Effector CD4-positive, alpha-beta T cell (primary cell): Measurements from ENCODE around the gene PIN4.
"Not testable (repeated sequence)": the region's sequence is repeated elsewhere in the genome, so short reads cannot be mapped to it uniquely, and the experiment has no call there.

Experiments
- DNase-seq: peaks from one replicate; pipeline ENCODE4 v3.0.0-alpha.2; 2020

PIN4 gene

DNA sequence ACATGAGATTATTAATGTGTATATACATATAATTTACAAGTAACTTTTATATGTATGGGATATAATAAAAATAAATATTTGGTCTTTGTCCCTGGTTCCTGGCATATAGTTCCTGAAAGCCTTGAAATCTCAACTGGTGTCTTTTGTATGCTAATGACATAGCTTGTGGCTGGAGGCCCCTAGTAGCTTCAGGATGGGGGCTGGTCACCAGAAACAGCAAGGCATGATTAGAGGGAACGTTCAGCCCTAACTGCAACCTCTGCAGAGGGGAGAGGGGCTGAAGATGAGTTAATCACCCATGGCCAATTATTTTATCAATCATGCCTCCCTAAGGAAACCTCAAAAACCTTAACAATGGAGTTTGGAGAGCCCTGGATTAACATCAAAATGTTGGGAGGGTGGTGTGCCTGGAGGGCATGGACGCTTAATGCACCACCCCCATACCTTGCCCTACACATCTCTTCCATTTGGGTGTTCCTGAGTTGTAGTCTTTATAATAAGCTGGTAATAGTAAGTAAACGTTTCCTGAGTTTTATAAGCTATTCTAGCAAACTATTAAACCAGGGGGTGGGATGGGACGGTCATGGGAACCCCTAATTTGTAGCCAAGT is 21.3 kb downstream of the PIN4 start:
- DNase-seq = no peak

DNA sequence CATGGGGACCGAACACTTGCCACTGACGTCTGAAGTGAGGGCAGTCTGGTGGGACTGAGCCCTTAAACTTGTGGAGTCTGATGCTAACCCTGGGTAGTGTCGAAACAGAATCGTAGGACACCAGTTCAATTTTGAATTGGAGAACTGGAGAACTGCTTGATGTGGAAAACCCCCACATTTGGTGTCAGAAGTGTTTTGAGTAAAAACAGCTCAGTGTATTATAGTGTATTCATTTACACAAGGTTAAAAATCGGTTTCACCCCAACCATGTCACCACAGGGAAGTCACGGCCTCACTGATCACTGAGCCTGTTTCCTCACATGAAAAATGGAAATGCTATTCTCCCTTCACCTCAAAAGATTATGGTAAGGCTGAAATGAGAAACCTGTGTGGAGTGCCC is 21.9 kb downstream of the PIN4 start:
- no peak for DNase-seq

DNA sequence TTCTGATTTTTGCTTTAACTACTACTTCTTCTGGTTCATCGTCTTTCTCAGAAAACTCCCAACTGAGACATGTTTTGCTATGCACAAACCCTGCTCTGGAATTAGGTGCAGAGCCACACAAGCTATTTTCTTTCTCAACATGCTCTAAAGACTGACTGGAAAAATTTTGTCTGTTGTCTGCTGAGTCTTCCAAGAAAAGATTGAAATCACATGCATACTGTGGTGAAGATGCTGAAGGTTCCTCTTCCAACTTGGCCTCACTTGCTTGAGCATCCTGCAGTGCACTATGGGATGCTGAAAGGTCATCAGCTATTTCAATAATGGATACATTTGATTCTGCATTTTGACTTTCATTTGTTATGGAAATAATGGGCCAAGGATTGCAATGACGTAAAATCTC is 24.1 kb downstream of the PIN4 start:
- no peak for DNase-seq

DNA sequence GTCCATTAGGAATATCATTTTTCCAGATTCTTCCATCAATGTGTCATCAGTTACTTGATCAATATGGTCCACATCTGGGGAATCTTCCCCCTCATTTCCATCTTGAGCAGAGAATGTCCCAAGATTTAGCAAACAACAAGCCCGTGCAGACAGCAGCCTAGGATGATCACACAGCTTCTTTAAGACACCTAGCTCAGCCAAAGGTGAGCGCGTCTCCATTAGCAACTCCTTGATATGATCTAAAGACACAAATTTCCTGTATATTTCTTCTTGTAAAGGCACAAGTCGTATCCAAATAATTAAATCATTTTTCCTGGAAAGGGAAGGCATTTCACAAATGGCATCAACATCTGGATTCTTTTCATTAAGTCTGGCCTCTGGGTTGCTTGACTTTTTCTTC is 25.8 kb downstream of the PIN4 start:
- DNase-seq = no peak

DNA sequence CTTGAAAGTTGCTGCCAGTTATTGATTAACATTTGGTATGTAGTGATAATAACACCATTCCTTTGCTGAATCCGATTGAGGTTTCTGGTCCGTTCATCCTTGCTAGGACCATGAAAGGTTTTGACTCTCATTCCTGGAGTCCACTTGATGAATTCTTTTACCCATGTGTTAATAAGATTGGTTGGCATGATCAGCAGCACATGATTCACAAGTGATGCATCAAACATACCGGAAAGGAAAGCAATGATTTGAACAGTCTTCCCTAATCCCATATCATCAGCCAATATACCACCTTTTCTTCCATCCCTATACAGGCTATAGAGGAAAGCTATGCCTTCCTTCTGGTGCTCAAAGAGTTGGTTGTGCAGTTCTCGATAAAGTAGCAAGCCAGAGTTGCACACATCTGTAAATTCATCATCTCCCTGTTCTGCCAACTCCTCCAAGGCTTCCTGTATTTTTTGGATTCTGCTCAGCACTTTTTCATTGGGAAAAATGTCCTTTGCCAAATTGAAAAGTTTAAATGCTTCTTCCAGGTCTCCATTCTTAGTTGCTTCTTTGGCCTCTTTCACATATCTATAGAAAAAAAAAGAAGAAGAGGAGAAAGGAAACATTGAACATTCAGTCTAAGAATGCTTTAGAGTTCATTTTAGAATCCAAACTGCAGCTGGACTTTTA is 26.7 kb downstream of the PIN4 start:
- DNase-seq = no peak

DNA sequence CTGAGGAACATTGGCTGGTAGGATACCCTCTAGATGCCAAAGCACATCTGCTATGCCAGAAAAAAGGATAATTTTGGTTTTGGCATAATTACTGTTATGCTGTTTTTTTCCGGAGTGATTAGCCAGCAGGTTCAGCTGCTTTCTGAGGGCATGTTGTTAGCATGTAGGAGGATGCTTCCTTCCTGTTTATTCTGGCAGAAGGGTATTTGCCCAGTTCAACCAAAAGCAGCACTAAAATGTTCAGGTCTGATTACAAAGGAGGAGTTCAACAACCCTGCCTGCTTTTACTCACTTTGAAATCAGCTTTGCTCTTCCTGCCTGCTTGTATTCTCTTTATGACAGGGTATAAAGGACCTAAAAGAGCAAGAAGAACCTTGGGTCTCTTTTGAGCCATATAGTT is 35.4 kb downstream of the PIN4 start:
- no peak for DNase-seq

DNA sequence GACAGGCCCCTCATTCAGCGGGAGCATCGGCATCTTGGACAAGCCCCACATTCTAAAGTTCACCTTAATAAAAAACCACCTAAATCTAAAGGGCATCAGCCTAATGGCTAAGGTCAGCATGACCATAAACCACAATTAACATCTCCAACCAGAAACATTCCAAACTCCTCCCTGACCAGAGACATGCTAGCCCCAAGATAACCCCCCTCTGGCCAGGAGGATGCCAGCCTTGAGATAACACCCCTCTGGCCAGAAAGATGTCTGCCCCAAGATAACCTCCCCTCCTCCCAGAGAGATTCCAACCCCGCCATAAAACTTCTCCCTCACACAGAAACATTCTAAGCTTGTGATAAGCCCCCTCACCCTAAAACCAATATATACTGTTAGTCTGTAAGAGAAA is 38.8 kb downstream of the PIN4 start:
- DNase-seq = not testable (repeated sequence)

DNA sequence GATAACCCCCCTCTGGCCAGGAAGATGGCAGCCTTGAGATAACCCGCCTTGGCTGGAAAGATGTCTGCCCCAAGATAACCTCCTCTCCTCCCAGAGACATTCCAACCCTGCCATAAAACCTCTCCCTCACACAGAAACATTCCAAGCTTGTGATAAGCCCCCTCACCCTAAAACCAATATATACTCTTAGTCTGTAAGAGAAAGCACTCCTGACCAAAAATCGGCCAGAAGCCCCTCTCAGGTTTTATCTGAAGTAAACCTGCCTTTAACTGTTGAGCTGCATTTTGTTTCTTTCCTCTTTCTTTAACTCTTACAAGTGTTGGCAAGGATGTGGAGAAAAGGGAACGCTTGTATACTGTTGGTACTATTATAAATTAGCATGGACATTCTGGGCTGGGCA is 48.7 kb downstream of the PIN4 start:
- no peak for DNase-seq

DNA sequence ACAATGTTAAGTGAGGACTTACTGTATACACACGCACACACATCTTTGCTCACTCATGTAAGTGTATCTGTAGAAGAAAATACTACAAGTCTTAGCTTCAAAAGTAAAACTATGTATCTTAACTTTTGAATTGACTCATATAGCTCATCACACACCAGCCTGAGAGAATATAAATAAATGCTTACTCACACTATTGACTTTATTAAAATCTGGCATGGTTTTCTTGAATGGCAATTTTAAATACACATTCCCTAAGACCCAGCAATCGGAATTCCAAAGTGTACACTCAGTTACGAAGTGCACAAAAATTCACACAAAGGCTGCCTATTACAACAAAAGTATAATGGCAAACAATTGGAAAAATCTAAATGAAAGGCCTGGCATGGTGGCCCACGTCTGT is 55.3 kb downstream of the PIN4 start:
- DNase-seq = no peak

DNA sequence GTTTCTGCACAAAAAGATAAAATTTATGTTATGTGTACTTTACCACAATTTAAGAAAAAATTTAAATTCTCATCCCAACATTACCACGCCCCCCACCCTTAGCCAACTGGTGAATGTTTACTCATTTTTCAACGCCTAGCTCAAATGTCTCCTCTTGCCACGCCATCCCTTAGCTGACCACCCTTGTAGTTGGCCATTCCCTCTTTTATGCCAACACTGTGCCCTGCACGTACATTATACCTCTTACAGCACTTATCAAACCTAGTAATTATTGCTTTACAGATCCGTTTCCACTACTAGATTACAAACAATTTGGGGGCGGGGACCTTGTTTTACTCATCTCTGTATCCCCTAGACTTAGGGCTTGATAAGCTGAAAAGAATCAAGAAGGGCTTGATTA is 56.6 kb downstream of the PIN4 start:
- no peak for DNase-seq

DNA sequence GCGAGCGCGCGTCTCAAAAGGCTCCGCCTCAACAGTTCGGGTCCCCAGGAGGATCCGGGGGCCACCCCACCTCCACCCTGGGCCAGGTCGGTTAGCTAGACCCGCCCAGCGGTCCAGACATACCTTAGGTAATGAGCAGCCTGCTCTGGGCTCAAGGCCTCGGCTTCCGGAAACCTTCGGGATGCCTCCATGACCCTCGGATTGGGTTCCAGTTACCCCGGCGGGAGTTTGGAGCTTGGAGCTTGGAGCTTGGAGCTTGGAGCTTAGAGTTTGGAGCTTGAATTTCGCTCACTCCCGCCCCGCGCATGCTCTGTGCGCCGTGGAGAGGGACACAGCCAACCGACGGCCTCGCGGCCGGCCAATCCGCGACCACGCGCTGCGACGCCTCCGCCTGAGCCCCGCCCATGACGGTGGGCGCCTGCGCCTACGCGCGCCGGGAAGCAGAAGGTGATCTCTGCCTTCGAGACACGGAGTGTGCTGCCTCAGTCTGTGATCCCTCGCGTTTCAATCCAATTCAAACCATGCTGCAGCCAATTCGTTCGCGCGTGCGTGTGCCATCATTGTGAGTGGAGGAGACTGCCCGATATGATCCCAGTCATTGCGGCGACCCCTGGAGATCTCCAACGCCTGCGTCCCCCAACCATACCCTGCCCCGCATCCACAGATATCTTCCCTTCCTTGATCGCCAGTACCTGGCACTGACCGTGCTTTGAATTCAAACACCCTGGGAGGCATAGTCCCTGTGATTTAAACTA is 57.3 kb downstream of the PIN4 start, which contains the start of gene ERCC6L:
TSS of gene ERCC6L (minus strand) at position 307 of the 755 bp plus-strand sequence. CDS start at position 191, 116 bp downstream.
- peak; percentile 70 for DNase-seq

DNA sequence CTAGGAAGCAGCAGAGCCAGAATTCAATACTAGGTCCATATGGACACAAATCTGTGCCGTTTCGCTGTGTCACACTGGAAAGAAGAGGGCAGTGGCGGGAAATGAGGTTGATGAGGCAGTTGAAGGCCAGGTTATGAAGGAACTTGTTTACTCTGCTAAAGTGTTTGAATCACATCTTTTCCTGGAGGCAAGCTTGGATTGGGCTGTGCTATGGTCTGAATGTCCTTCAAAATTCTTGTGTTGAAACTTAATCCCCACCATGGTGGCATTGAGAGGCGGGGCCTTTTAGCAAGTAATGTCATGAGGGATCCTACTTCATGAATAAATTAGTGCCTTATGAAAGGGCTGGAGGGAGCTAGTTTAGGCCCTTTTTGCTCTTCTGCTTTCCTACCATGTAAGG is 59.4 kb downstream of the PIN4 start:
- no peak for DNase-seq

DNA sequence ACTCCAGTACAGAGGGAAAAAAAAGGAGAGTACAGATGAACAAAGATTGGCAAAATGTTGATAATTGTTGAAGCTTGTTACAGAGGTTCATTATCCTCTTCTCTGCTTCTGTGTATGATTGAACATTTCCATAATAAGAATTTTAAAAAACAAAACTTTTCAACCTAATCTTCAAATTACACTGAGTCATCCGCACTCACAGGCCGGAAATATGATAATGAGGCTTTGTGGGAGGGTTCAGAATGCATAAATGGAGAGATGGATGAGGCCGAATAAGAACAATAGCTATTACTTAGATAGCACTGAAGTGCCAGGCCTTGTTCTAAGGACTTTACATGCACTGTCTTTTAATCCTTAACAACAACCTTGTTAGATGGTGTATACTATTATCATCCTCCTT is 61.9 kb downstream of the PIN4 start:
- DNase-seq = no peak

DNA sequence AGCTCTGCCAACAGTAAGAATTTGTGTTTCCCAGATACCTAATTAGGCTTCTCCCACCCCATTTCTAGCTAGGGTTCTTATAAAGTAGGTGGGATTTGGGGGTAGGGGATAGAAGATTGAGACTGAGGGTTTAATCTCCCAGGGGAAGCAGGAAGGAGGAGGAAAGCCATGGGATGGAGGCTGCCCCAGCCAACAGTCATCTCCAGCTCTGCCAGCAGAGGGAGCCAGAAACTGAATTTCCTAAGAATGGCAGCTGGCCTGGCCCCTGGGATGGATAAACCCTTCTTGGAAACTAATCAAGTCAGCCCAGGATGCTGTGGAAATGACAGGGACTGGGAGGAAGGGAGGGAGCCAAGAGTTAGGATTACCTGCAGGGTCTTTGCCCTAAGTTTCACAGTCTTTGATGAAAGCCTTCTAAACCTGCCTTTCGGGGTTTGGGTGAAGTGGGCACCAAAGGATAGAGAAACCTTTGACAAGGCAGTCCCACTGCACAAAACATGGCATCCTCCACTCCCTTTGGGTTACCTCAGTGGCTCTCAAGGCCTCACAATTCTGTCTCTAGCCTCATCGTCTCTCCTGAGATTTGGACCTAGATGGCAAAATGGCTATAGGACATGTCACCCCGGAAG is 64.0 kb downstream of the PIN4 start:
- DNase-seq = peak; percentile 28

DNA sequence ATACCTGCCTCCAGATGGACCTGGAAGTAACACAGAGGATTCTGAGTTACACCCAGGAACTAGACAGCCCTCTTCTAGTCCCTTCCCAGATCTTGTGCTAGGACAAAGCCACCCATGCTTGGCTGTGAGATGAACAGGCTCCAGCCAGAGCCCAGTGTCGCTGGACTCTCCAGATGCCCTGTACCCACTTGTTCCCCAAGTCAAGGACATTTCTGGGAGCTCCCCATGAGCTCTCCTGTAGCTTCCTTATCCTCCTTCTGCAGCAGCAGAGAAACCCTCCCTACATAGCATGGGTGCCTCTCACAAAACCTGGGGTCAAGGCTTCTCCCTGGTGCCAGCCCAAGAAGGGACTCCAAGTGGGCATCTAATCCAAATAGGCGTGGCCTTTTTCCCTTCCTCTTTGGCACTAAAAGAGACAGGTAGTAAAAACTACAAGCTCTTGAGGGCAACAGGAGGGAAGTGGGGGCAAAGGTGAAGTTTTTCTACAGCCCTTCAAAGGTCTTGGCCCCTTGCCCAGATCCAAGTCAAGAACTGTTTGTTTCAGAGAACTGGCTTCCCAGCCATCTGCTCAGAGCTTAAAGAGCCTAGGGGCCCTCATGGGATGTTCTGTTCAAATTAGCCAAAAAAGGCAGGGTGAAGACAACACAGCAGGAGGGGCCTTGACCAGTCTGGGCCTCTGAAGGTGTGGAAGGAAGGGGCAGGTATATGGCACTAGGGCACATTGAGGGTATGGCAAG is 65.8 kb downstream of the PIN4 start:
- DNase-seq = no peak
